Trophoblast cell (in vitro differentiated cells and primary cell): Measurements from ENCODE around the gene ADRA2B.

ENCODE experiments used
- DNase-seq, 2 donors: peaks; one replicate each; pipeline ENCODE4 v3.0.0-alpha.2; 2016
- H2AFZ ChIP-seq: 2 replicates; pipeline ENCODE4 v1.6.1; 2013; ENCODE audit warnings: low read length, moderate library complexity, mild to moderate bottlenecking; ENCODE audit not compliant: insufficient read depth, poor library complexity
- H2AK5ac ChIP-seq: 2 replicates; pipeline ENCODE4 v1.6.1; 2013; ENCODE audit warnings: mild to moderate bottlenecking, low read length
- H2BK120ac ChIP-seq: 2 replicates; pipeline ENCODE4 v1.6.1; 2013; ENCODE audit warnings: low read length, mild to moderate bottlenecking, moderate library complexity; ENCODE audit not compliant: insufficient read depth, poor library complexity
- H2BK12ac ChIP-seq: 2 replicates; pipeline ENCODE4 v1.6.1; 2013; ENCODE audit warnings: mild to moderate bottlenecking, low read length, moderate library complexity
- H2BK5ac ChIP-seq: 2 replicates; pipeline ENCODE4 v1.6.1; 2013; ENCODE audit warnings: low read length, low read depth, moderate library complexity, mild to moderate bottlenecking; ENCODE audit not compliant: poor library complexity
- H3K14ac ChIP-seq: 2 replicates; pipeline ENCODE4 v1.6.1; 2013; ENCODE audit warnings: mild to moderate bottlenecking, low read length
- H3K18ac ChIP-seq: 2 replicates; pipeline ENCODE4 v1.6.1; 2013; ENCODE audit warnings: mild to moderate bottlenecking, low read length
- H3K23ac ChIP-seq: 2 replicates; pipeline ENCODE4 v1.6.1; 2013; ENCODE audit warnings: low read length
- H3K27ac ChIP-seq: 2 replicates; pipeline ENCODE4 v1.5.1; 2013; ENCODE audit warnings: low read depth, mild to moderate bottlenecking, inconsistent platforms, low read length, moderate library complexity
- H3K27me3 ChIP-seq: 2 replicates; pipeline ENCODE4 v1.6.1; 2013; ENCODE audit warnings: inconsistent platforms, mild to moderate bottlenecking, low read length, moderate library complexity; ENCODE audit not compliant: insufficient read depth
- H3K36me3 ChIP-seq, 2 experiments: 1 replicate in 1 of 2; 2 replicates in 1 of 2; pipeline ENCODE4 v1.6.1; 2013; ENCODE audit warnings: low read length in 2 of 2, mild to moderate bottlenecking in 2 of 2, moderate library complexity in 1 of 2; ENCODE audit not compliant: insufficient read depth in 2 of 2, control insufficient read depth in 1 of 2
- H3K4ac ChIP-seq: 2 replicates; pipeline ENCODE4 v1.6.1; 2013; ENCODE audit warnings: low read depth, mild to moderate bottlenecking, low read length, moderate library complexity
- H3K4me1 ChIP-seq, 2 experiments: 1 replicate in 1 of 2; 2 replicates in 1 of 2; pipeline ENCODE4 v1.6.1; 2013; ENCODE audit warnings: low read length in 2 of 2, mild to moderate bottlenecking in 2 of 2, moderate library complexity in 1 of 2; ENCODE audit not compliant: insufficient read depth in 2 of 2, control insufficient read depth in 1 of 2
- H3K4me2 ChIP-seq: 2 replicates; pipeline ENCODE4 v1.6.1; 2013; ENCODE audit warnings: inconsistent platforms, mild to moderate bottlenecking, low read length, moderate library complexity
- H3K4me3 ChIP-seq: 2 replicates; pipeline ENCODE4 v1.5.1; 2013; ENCODE audit warnings: mild to moderate bottlenecking, low read depth, low read length, inconsistent platforms
- H3K79me1 ChIP-seq: one replicate; pipeline ENCODE4 v1.6.1; 2013; ENCODE audit warnings: low read length
- H3K79me2 ChIP-seq: 2 replicates; pipeline ENCODE4 v1.6.1; 2013; ENCODE audit warnings: low read length, mild to moderate bottlenecking; ENCODE audit not compliant: control insufficient read depth, insufficient read depth, poor library complexity
- H3K9ac ChIP-seq: 2 replicates; pipeline ENCODE4 v1.6.1; 2013; ENCODE audit warnings: mild to moderate bottlenecking, low read length
- H3K9me3 ChIP-seq: 2 replicates; pipeline ENCODE4 v1.6.1; 2013; ENCODE audit warnings: low read depth, mild to moderate bottlenecking, control low read depth, inconsistent platforms, low read length; ENCODE audit not compliant: insufficient read depth
- H4K12ac ChIP-seq: 2 replicates; pipeline ENCODE4 v1.6.1; 2013; ENCODE audit warnings: low read depth, mild to moderate bottlenecking, low read length, moderate library complexity
- H4K8ac ChIP-seq: 2 replicates; pipeline ENCODE4 v1.6.1; 2013; ENCODE audit warnings: low read depth, mild to moderate bottlenecking, low read length, moderate library complexity
- H4K91ac ChIP-seq: one replicate; pipeline ENCODE4 v1.6.1; 2013; ENCODE audit warnings: low read depth, mild to moderate bottlenecking, low read length, moderate library complexity
- WGBS: extraction: QIAGEN DNeasy Blood & Tissue Kit; methylation state at CpG from one replicate; pipeline ENCODE4 v1.1.7; 2013; ENCODE audit warnings: missing lambda C conversion rate; ENCODE audit not compliant: insufficient read length, insufficient coverage; ENCODE audit errors: extremely low coverage; 5-methylcytosine and 5-hydroxymethylcytosine counted together

ADRA2B gene

DNA sequence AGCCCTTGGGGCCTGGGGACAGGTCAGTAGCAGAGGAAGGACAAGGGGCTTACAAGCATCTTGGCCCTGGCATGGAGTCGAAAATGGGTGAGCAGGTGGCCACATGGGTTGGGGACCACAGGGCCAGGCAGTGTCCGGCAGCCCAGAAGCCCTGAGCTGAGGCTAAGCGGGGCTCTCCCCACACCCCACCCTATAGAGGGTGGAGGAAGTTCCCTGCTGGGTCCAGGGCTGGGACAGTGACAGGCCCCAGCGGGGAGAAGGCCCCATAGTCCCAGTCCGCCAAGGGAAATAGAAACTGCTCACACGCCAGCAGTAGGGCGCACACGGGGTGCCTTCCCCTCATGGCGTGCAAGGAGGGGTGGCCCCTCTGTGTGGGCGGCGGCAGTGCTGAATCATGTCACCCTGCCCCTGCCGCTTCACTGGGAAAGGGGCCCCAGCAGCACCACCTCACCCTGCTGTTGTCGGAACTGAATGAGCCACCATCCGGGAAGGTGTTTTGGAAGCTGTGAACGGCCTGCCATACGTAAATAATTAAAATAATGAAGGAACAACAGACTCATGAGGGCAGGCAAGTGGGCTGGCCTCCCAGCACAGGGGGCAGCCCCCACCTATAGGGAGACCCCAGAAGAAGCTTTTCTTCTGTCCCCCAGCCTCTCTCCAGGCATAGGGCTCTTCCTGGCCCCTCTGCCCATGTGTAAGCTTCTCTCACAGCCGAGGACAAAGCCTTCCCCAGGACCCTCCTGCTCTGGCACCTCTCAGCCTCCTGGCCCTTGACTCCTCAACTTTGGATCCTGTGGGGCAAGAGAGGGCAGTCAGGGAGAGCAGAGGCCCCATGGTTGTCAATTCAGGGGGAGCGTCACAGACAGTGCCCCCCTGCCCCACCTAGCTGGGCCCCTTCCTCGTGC is 41.5 kb upstream of the ADRA2B start:
- no peak overlapping the region for H4K12ac ChIP-seq
- no peak overlapping the region for H3K14ac ChIP-seq
- DNase-seq: peak; percentile 28 to 30
- no peaks in the 10 kb centered on the region for H3K79me2 ChIP-seq
- no peak overlapping the region for H3K27ac ChIP-seq
- H3K9ac ChIP-seq: no peak overlapping the region
- H2AK5ac ChIP-seq: no peak overlapping the region
- H2BK12ac ChIP-seq: no peak overlapping the region
- H3K4me1 ChIP-seq: no peaks in the 10 kb centered on the region
- no peaks in the 10 kb centered on the region for H3K27me3 ChIP-seq
- H2AFZ ChIP-seq: no peak overlapping the region
- no peaks in the 10 kb centered on the region for H3K36me3 ChIP-seq
- H3K4me2 ChIP-seq: no peak overlapping the region
- H3K4me3 ChIP-seq: peak overlapping the region; percentile 39
- no peak overlapping the region for H3K4ac ChIP-seq
- H3K18ac ChIP-seq: no peak overlapping the region
- H3K23ac ChIP-seq: no peak overlapping the region
- no peak overlapping the region for H2BK5ac ChIP-seq
- no peak overlapping the region for H4K91ac ChIP-seq
- H3K79me1 ChIP-seq: no peaks in the 10 kb centered on the region
- H2BK120ac ChIP-seq: no peak overlapping the region
- no peaks in the 10 kb centered on the region for H3K9me3 ChIP-seq
- no CpG with 5 or more reads among the region's 19 CpGs for WGBS
- no peak overlapping the region for H4K8ac ChIP-seq

DNA sequence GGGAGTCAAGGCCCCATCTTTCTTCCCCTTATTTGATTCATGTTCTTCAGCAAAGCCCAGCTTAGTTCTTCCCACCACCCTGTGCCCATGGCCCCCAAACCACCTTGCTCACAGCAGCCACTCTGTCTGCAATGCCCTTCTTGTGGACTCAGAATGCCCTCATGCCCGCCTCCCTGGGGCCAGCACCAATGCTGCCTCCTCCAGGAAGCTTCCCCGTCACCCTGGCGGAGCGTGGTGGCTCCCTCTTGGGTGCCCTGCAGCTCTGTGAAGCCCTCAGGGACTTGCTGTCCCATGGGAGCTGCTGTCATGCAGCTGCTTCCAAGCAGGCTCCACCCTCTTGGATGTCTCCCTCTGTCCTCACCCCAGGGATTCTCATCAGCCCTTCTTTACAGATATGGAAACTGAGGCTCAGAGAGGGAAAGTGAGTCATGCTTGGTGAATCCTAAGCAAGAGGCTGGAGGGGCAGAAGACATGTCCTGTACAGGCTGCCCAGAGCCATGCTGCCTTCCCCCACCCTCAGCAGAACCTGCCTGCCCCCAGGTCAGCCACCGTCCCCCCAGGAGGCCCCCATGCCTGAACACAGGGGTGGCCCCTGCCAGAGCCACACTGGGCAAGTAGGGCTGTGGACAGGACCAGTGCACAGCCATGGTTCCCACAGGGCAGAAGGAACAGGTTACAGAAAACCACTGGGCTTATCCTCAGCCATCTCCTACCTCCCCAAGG is 40.7 kb upstream of the ADRA2B start:
- H4K91ac ChIP-seq: no peak overlapping the region
- no CpG with 5 or more reads among the region's 5 CpGs for WGBS
- no peak overlapping the region for H3K4me2 ChIP-seq
- no peaks in the 10 kb centered on the region for H3K27me3 ChIP-seq
- peak overlapping the region; percentile 37 for H3K4me3 ChIP-seq
- H4K12ac ChIP-seq: no peak overlapping the region
- H3K79me1 ChIP-seq: no peaks in the 10 kb centered on the region
- no peak overlapping the region for H2BK12ac ChIP-seq
- no peak overlapping the region for H3K14ac ChIP-seq
- no peak overlapping the region for H3K18ac ChIP-seq
- H3K4me1 ChIP-seq: no peaks in the 10 kb centered on the region
- H3K23ac ChIP-seq: no peak overlapping the region
- no peak overlapping the region for H4K8ac ChIP-seq
- H2AK5ac ChIP-seq: no peak overlapping the region
- H2BK5ac ChIP-seq: no peak overlapping the region
- no peaks in the 10 kb centered on the region for H3K9me3 ChIP-seq
- H2AFZ ChIP-seq: no peak overlapping the region
- no peak overlapping the region for H3K4ac ChIP-seq
- no peak for DNase-seq
- H3K27ac ChIP-seq: no peak overlapping the region
- no peaks in the 10 kb centered on the region for H3K36me3 ChIP-seq
- H2BK120ac ChIP-seq: no peak overlapping the region
- no peaks in the 10 kb centered on the region for H3K79me2 ChIP-seq
- no peak overlapping the region for H3K9ac ChIP-seq

DNA sequence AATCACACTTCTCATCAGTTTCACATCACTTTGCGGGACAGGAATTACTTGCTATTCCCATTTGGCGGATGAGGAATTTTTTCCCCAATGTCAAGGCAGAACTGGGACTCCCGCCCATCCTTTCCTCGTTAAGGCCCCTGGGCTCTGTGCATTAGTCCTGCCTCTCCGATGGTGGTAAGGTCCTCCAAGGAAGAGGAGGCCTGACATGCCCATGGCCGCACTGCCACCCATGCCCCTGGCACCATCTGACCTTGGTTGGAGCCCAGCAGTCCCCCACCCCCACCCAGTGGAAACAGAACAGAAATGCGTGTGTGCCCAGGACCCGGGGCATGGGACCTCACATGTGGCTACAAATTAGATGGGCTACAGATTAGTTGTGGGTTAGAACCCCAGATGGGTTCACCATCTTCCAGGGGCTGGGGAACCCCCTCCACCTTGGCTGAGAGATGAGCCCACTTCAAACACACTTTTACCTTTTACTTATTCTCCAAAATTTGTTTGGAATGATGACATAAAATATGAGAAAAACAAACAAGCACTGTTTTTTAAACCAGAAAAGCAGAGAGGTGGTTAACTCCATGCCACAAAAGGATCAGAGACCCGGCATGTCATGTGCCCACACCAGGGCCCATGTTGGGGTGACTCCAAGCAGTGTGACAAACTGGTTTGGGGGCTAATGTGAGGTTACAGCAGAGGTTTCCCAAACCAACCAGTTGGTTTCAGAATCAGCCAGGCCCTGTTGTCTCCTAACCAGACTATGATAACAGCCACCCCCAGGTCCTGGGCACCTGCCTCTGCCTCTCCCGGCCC is 39.8 kb upstream of the ADRA2B start:
- H2BK120ac ChIP-seq: no peak overlapping the region
- no peak overlapping the region for H4K12ac ChIP-seq
- peaks cover 2% of the 10 kb centered on the region for H3K9me3 ChIP-seq
- H3K4me3 ChIP-seq: no peak overlapping the region
- H3K27ac ChIP-seq: no peak overlapping the region
- H4K91ac ChIP-seq: no peak overlapping the region
- no peak overlapping the region for H2BK12ac ChIP-seq
- H2AFZ ChIP-seq: no peak overlapping the region
- no peak overlapping the region for H2BK5ac ChIP-seq
- no peaks in the 10 kb centered on the region for H3K79me2 ChIP-seq
- no peak for DNase-seq
- no peak overlapping the region for H3K4ac ChIP-seq
- no peaks in the 10 kb centered on the region for H3K79me1 ChIP-seq
- H2AK5ac ChIP-seq: no peak overlapping the region
- no peak overlapping the region for H4K8ac ChIP-seq
- H3K27me3 ChIP-seq: no peaks in the 10 kb centered on the region
- no peaks in the 10 kb centered on the region for H3K36me3 ChIP-seq
- WGBS: no CpG with 5 or more reads among the region's 10 CpGs
- H3K18ac ChIP-seq: no peak overlapping the region
- H3K23ac ChIP-seq: no peak overlapping the region
- no peaks in the 10 kb centered on the region for H3K4me1 ChIP-seq
- H3K14ac ChIP-seq: no peak overlapping the region
- H3K4me2 ChIP-seq: no peak overlapping the region
- no peak overlapping the region for H3K9ac ChIP-seq
